Measurements from ENCODE around the gene CTNNA2.

CTNNA2 gene

GRCh38 chr2:79850912-79851311 lies 338.1 kb downstream of the CTNNA2 start:
- no peak for DNase-seq (ENCODE audit: low read depth, low spot score)

- DNase-seq (ENCODE audit: low read depth, low spot score): no peak
Measured at GRCh38 chr2:79855264-79856006, 342.6 kb downstream of the CTNNA2 start.

- no peak for DNase-seq (ENCODE audit: low read depth, low spot score)
Measured at GRCh38 chr2:79857888-79858287, 345.0 kb downstream of the CTNNA2 start.

- no peak for DNase-seq (ENCODE audit: low read depth, low spot score)
Measured at GRCh38 chr2:79860228-79861058, 347.6 kb downstream of the CTNNA2 start.

GRCh38 chr2:79861059-79861374 lies 348.2 kb downstream of the CTNNA2 start:
- DNase-seq (ENCODE audit: low read depth, low spot score): no peak

- DNase-seq (ENCODE audit: low read depth, low spot score): no peak
Measured at GRCh38 chr2:79862756-79863155, 349.9 kb downstream of the CTNNA2 start.

GRCh38 chr2:79872656-79873055 lies 359.8 kb downstream of the CTNNA2 start:
- DNase-seq (ENCODE audit: low read depth, low spot score): no peak

GRCh38 chr2:79874015-79874414 lies 361.2 kb downstream of the CTNNA2 start:
- DNase-seq (ENCODE audit: low read depth, low spot score): no peak

GRCh38 chr2:79876430-79876829 lies 363.6 kb downstream of the CTNNA2 start:
- DNase-seq (ENCODE audit: low read depth, low spot score): no peak

GRCh38 chr2:79882548-79882947 lies 369.7 kb downstream of the CTNNA2 start:
- DNase-seq (ENCODE audit: low read depth, low spot score): no peak

- DNase-seq (ENCODE audit: low read depth, low spot score): no peak
Measured at GRCh38 chr2:79887747-79888374, 375.0 kb downstream of the CTNNA2 start.

GRCh38 chr2:79892123-79892522 lies 379.3 kb downstream of the CTNNA2 start:
- no peak for DNase-seq (ENCODE audit: low read depth, low spot score)

- no peak for DNase-seq (ENCODE audit: low read depth, low spot score)
Measured at GRCh38 chr2:79899196-79899595, 386.3 kb downstream of the CTNNA2 start.

- DNase-seq (ENCODE audit: low read depth, low spot score): no peak
Measured at GRCh38 chr2:79901161-79901560, 388.3 kb downstream of the CTNNA2 start.

- no peak for DNase-seq (ENCODE audit: low read depth, low spot score)
Measured at GRCh38 chr2:79903222-79904000, 390.6 kb downstream of the CTNNA2 start.

- DNase-seq (ENCODE audit: low read depth, low spot score): no peak
Measured at GRCh38 chr2:79906139-79906890, 393.5 kb downstream of the CTNNA2 start.

GRCh38 chr2:79909521-79909920 lies 396.7 kb downstream of the CTNNA2 start:
- DNase-seq (ENCODE audit: low read depth, low spot score): no peak

GRCh38 chr2:79910643-79911042 lies 397.8 kb downstream of the CTNNA2 start:
- DNase-seq (ENCODE audit: low read depth, low spot score): no peak

GRCh38 chr2:79915455-79915854 lies 402.6 kb downstream of the CTNNA2 start:
- no peak for DNase-seq (ENCODE audit: low read depth, low spot score)

- DNase-seq (ENCODE audit: low read depth, low spot score): no peak
Measured at GRCh38 chr2:79916285-79916684, 403.4 kb downstream of the CTNNA2 start.

GRCh38 chr2:79920512-79921076 lies 407.7 kb downstream of the CTNNA2 start:
- no peak for DNase-seq (ENCODE audit: low read depth, low spot score)

Measured in activated naive CD8-positive, alpha-beta T cell treated with anti-CD3 and anti-CD28 coated beads, Interleukin-2, amount 50 U/mL, for 16 hours (primary cell).